Sigmoid colon (tissue), 7 donors: ENCODE data around the gene TGM6. TPM values are rescaled to one million over a fixed set of nuclear protein-coding genes. Genes with fewer than 3 reads are reported as not detected.
"Not testable (repeated sequence)": the region's sequence is repeated elsewhere in the genome, so short reads cannot be mapped to it uniquely, and the experiment has no call there.

ENCODE experiments used
- DNase-seq: peaks from one replicate; pipeline ENCODE4 v3.0.0-alpha.2; 2019
- H3K27ac ChIP-seq, 4 donors: fragments of 200-600 bp; sonication (generic); one replicate each; pipeline ENCODE4 v1.5.1; 2016 to 2019; ENCODE audit warnings: mild to moderate bottlenecking in 1 of 4
- H3K27me3 ChIP-seq, 3 donors: fragments of 200-600 bp; sonication (generic); one replicate each; pipeline ENCODE4 v1.5.1; 2019; ENCODE audit warnings: mild to moderate bottlenecking in 1 of 3
- H3K36me3 ChIP-seq, 4 donors: fragments of 200-600 bp; sonication (generic); one replicate each; pipeline ENCODE4 v1.5.1; 2016 to 2019
- H3K4me1 ChIP-seq, 4 donors: fragments of 200-600 bp; sonication (generic); one replicate each; pipeline ENCODE4 v1.5.1; 2017 to 2019
- H3K4me3 ChIP-seq, 4 donors: fragments of 200-600 bp; sonication (generic); one replicate each; pipeline ENCODE4 v1.5.1; 2017 to 2019; ENCODE audit warnings: mild to moderate bottlenecking in 2 of 4, moderate library complexity in 1 of 4
- H3K9me3 ChIP-seq, 4 donors: fragments of 200-600 bp in 3 of 4; sonication (generic) in 3 of 4; one replicate each; pipeline versions ENCODE4 v1.5.1 to v1.6.1; 2013 to 2019
- CTCF ChIP-seq, 4 experiments: fragments of 450-650 bp in 3 of 4; fragments of 200-600 bp in 1 of 4; IDR thresholded peaks; one replicate each; pipeline ENCODE4 v1.5.1; 2016 to 2019; ENCODE audit warnings: antibody characterized with exemption in 4 of 4, mild to moderate bottlenecking in 3 of 4, moderate library complexity in 2 of 4
- EP300 ChIP-seq, 4 donors: sonication (generic); formaldehyde crosslinking; IDR thresholded peaks; one replicate each; pipeline ENCODE4 v1.6.1; 2017; ENCODE audit warnings: antibody characterized with exemption in 4 of 4
- POLR2A ChIP-seq, 2 donors: fragments of 450-650 bp; IDR thresholded peaks; one replicate each; pipeline ENCODE4 v1.6.1; 2016; ENCODE audit warnings: antibody characterized with exemption in 2 of 2, mild to moderate bottlenecking in 2 of 2, moderate library complexity in 2 of 2
- POLR2AphosphoS5 ChIP-seq, 4 donors: sonication (generic); formaldehyde crosslinking; IDR thresholded peaks; one replicate each; pipeline ENCODE4 v1.6.1; 2017; ENCODE audit warnings: antibody characterized with exemption in 4 of 4
- WGBS, 2 donors: extraction: QIAGEN DNeasy Blood & Tissue Kit; methylation state at CpG; one replicate each; pipeline ENCODE4 v1.1.7; 2013; 5-methylcytosine and 5-hydroxymethylcytosine counted together
- intact Hi-C: fragments of 100-400 bp; cut with DNase I; formaldehyde crosslinking; loops from one replicate; pipeline ENCODE4 v1.15.1; 2023
- polyA plus RNA-seq, 3 donors: library from polyadenylated mRNA; stranded (reverse); fragments of 200-250 nt; gene quantifications; one replicate each; pipeline ENCODE4 v1.2.3, GENCODE V29; 2013
- total RNA-seq, 4 donors: library from RNA; depleted of rRNA; stranded (reverse); fragments of >200 nt; gene quantifications; one replicate each; pipeline ENCODE4 v1.1.0, GENCODE V29; 2016
- donor health status: healthy with polysubstance abuse.
- donor health status: Bipolar disorder and iron deficiency.
- donor health status: healthy.

The TGM6 gene
- total and polyA plus RNA-seq, 7 donors: not detected

GRCh38 chr20:2402271-2402980, 21.7 kb downstream of the TGM6 start:
- Histone ChIP-seq H3K9me3 (peaks cover 0 to 3% (median 0%) of the 10 kb centered on the region in 4 donors), H3K27ac (no peak overlapping the region), H3K4me1 (no peaks in the 10 kb centered on the region), H3K27me3 (no peaks in the 10 kb centered on the region), H3K36me3 (no peaks in the 10 kb centered on the region), H3K4me3 (no peak overlapping the region)
- DNase-seq: peak; percentile 6
- TF ChIP-seq POLR2A (IDR thresholded peaks at IDR 0.05) (no peak), POLR2AphosphoS5 (IDR thresholded peaks at IDR 0.05) (no peak), EP300 (IDR thresholded peaks at IDR 0.05) (no peak), CTCF (IDR thresholded peaks at IDR 0.05) (no peak)
- intact Hi-C loops: no loop called here
- 60 to 67% methylated on average over 7 of the region's 7 CpGs for WGBS, 2 donors

GRCh38 chr20:2403291-2404052, 22.8 kb downstream of the TGM6 start:
- no peak for TF ChIP-seq CTCF (IDR thresholded peaks at IDR 0.05)
- TF ChIP-seq EP300 (IDR thresholded peaks at IDR 0.05): no peak
- TF ChIP-seq POLR2A (IDR thresholded peaks at IDR 0.05): no peak
- no peak for TF ChIP-seq POLR2AphosphoS5 (IDR thresholded peaks at IDR 0.05)
- Histone ChIP-seq H3K27ac (no peak overlapping the region), H3K4me1 (no peaks in the 10 kb centered on the region), H3K27me3 (no peaks in the 10 kb centered on the region), H3K36me3 (no peaks in the 10 kb centered on the region), H3K4me3 (no peak overlapping the region), H3K9me3 (peaks cover 0 to 3% (median 0%) of the 10 kb centered on the region in 4 donors)
- intact Hi-C loops: no loop called here
- DNase-seq: peak; percentile 30
- WGBS, 2 donors: 90 to 94% methylated on average over 24 of the region's 24 CpGs

- intact Hi-C loops: no loop called here
- no peak for DNase-seq
- TF ChIP-seq CTCF (IDR thresholded peaks at IDR 0.05): no peak
- no peak for TF ChIP-seq POLR2A (IDR thresholded peaks at IDR 0.05)
- TF ChIP-seq POLR2AphosphoS5 (IDR thresholded peaks at IDR 0.05): no peak
- TF ChIP-seq EP300 (IDR thresholded peaks at IDR 0.05): no peak
- H3K9me3 ChIP-seq: no peaks in the 10 kb centered on the region
- H3K27me3 ChIP-seq: no peaks in the 10 kb centered on the region
- H3K27ac ChIP-seq: no peak overlapping the region
- no peaks in the 10 kb centered on the region for H3K4me1 ChIP-seq
- WGBS, 2 donors: 76 to 88% methylated on average over 1 of the region's 1 CpG
- H3K36me3 ChIP-seq: no peaks in the 10 kb centered on the region
- no peak overlapping the region for H3K4me3 ChIP-seq
Measured at GRCh38 chr20:2405693-2406065, 25.0 kb downstream of the TGM6 start.

- H3K4me3 ChIP-seq, H3K36me3 ChIP-seq, H3K27ac ChIP-seq, DNase-seq, intact Hi-C loops, H3K4me1 ChIP-seq, H3K9me3 ChIP-seq, H3K27me3 ChIP-seq: not testable (repeated sequence)
- 77 to 87% methylated on average over 7 of the region's 7 CpGs for WGBS, 2 donors
Measured at GRCh38 chr20:2407355-2407754, 26.7 kb downstream of the TGM6 start.

GRCh38 chr20:2408111-2408510, 27.4 kb downstream of the TGM6 start:
- DNase-seq: no peak
- no peak for TF ChIP-seq POLR2AphosphoS5 (IDR thresholded peaks at IDR 0.05)
- TF ChIP-seq CTCF (IDR thresholded peaks at IDR 0.05): no peak
- TF ChIP-seq EP300 (IDR thresholded peaks at IDR 0.05): no peak
- no peak for TF ChIP-seq POLR2A (IDR thresholded peaks at IDR 0.05)
- H3K36me3 ChIP-seq: no peaks in the 10 kb centered on the region
- intact Hi-C loops: no loop called here
- WGBS, 2 donors: 98 to 100% methylated on average over 1 of the region's 1 CpG
- H3K27ac ChIP-seq: no peak overlapping the region
- no peak overlapping the region for H3K4me3 ChIP-seq
- H3K4me1 ChIP-seq: no peaks in the 10 kb centered on the region
- no peaks in the 10 kb centered on the region for H3K9me3 ChIP-seq
- no peaks in the 10 kb centered on the region for H3K27me3 ChIP-seq
